COLO668 (cell line): ENCODE measurements around the gene FYB1.

Source experiments
- DNase-seq: peaks from one replicate; lab custom pipeline; 2025; ENCODE audit not compliant: unreplicated experiment; lab: John Stamatoyannopoulos, UW

The FYB1 gene

DNA sequence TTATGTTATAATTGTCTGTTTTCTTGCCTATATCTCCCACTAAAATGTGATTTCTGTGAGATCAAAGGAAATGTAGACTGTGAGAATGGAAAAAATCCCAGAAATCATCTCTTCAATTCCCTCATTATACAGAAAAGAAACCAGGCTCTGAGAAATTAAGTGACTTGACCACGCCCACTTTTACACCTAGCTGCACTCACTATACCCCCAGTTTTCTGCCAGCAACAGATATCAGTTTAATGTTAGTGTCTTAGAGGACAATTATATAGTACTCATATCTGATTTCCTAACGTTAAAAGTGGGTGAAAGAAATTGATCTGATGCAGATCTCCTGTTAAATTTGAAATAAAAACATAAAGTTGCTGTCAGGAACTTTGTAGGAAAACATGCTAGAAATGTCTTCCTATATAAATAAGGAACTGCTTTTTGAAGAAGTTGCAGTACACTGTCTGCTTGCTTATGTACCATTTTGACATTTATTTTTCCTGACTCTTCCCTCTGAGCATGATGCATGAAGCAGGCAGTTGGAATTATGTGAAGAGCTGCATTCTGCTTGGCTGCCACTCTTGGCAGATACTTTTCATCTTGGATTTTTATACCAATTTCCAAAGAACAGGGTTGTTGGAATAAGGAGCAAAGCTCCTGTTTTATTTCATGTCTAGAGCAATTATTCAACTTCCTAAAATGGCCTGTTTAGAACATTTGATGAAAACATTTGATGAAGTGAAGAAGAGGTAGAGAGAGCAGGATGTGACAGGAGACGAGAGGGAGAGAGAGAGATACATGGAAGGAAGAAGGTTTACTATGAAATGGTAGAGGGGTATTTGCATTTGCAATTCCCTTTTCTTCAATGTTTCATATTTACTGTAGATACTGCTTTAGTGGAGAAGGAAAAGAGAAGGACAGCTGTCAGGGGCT lies 87.9 kb downstream of the FYB1 start:
- DNase-seq = no peak

- DNase-seq = no peak
Observed at GRCh38 chr5:39130716-39131115, 88.6 kb downstream of the FYB1 start.

GRCh38 chr5:39121922-39122321 lies 97.4 kb downstream of the FYB1 start:
- DNase-seq = no peak

- DNase-seq = no peak
Observed at GRCh38 chr5:39121315-39121714, 98.0 kb downstream of the FYB1 start.

DNA sequence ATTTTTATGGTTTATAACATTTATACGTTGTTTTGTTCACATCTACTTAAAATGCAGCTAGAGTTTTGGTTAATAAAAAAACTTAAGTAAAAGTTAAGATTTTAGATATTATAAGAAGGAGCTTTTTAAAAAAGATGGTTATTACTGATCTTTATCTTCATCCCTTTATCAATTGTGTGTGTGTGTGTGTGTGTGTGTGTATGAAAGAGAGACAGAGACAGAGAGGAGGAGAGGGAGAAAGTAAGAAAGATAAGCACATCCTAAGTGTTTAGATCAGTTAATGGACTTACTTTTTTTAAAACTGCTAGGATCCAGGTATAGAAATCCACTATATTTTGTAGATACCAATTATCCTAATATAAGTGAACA lies 99.3 kb downstream of the FYB1 start:
- no peak for DNase-seq

DNA sequence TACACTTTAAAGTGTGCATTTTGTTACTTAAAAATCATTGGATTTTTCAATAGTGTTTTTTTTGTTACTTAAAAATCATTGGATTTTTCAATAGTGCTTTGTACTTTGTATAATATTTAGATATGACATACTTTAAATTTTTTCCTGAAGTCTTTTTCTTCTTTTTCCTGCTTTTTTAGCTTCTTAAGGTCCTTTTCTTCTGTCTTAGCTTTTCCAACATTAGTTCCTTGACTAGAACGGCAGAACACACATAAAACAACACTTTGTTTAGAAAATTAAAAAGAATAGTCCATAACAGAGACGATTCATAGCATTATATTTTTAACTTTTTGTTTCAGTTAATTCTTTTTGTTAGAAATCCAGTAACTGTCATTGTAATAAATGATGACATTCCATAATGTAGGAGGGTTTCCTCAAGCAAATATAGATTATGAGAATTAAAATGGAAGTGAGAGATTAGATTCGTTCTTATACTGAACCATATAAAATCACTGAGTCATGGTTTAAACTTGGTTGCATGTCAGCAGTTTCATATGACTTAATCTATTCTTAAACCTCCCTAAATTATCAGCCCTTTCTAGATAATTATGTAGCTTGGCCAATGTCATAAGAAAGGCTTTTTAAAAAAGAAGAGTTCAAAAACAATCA lies 99.8 kb downstream of the FYB1 start:
- no peak for DNase-seq

DNA sequence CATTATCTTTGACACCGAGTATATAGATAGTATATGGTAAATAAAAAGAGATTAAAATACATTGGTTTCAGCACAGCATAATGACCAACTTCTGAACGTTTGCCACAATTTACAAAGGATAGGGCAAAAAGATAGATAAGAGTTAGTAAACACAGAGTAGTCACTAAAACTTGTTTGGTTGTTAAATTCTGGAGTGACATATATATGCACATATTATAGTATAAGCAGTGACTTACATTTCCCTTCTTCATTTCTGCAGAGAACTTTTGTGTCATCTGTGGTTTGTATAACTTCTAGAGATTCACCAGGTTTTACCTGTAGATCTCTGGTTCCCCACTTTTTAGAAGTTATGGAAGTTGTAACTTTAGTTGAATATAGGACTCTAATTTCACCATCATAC lies 100.7 kb downstream of the FYB1 start:
- DNase-seq = no peak

- DNase-seq = no peak
Observed at GRCh38 chr5:39117401-39117800, 102.0 kb downstream of the FYB1 start.

DNA sequence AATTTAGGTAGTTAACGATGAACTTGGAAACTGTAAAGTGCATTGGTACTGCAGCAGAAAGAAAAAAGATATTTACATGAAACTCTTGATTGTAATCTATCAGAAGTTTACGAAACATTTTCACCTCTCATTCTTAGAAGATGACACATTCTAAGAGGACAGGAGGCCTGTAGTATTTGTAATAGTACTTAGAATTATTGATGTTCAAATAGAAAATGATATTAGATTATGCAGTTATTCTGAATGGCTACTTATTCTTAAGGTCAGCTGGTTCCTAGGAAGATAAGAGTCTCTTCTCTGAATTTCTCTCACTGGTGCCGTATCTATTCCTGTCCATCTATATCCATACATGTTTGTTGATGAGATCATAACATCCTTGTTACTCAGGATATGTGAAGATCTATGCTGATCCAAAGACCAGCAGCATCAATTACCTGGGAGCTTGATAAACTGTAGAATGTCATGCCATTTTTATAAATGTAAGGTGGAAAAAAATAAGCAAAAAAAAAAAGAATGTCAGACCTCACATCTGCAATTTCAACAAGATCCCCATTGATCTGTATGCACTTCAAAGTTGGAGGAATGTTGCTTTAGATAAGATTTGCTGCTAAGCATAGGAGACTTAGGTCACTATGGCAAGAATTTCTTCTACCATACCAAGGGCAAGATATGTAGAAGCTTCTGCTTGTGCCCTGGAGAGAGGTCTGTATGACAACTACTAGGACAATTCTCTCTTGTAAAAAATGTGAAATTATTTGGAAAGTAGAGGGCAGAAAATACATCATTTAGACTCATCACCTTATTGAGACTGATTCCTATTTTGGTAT lies 102.8 kb downstream of the FYB1 start:
- no peak for DNase-seq

GRCh38 chr5:39115644-39116343 lies 103.6 kb downstream of the FYB1 start:
- no peak for DNase-seq

GRCh38 chr5:39114155-39114554 lies 105.2 kb downstream of the FYB1 start:
- no peak for DNase-seq

DNA sequence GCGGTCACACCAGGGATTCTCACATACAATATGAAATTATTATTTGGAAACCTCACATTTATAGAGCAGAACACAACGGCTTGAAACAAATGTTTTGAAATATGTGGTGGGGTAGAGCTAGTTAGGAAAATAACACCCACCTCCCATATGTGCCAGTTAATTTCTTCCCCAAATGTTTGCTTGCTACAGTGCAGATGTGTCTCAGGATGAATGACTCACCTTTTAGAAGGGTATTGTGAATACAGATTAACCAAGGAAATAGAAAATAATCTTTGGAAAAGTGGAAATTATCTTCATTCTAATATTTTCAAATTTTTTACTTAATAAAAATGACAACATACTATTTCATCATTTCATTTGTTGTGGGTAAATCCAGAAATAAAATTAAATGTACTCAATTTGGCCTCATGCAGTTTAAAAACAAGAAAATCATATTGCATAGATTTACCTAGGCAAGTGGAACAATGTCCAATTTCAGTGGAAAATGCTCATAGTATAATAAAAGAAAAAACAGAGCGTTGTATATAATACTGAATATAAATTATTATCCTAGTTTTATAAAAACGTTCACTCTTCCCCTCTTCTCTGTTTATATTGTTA lies 105.9 kb downstream of the FYB1 start:
- DNase-seq = no peak

GRCh38 chr5:39109606-39110005 lies 109.8 kb downstream of the FYB1 start:
- no peak for DNase-seq

GRCh38 chr5:39108987-39109386 lies 110.4 kb downstream of the FYB1 start:
- no peak for DNase-seq

- no peak for DNase-seq
Observed at GRCh38 chr5:39107350-39107749, 112.0 kb downstream of the FYB1 start.

- no peak for DNase-seq
Observed at GRCh38 chr5:39106322-39106721, 113.0 kb downstream of the FYB1 start.

- DNase-seq = no peak
Observed at GRCh38 chr5:39104221-39104620, 115.1 kb downstream of the FYB1 start.

DNA sequence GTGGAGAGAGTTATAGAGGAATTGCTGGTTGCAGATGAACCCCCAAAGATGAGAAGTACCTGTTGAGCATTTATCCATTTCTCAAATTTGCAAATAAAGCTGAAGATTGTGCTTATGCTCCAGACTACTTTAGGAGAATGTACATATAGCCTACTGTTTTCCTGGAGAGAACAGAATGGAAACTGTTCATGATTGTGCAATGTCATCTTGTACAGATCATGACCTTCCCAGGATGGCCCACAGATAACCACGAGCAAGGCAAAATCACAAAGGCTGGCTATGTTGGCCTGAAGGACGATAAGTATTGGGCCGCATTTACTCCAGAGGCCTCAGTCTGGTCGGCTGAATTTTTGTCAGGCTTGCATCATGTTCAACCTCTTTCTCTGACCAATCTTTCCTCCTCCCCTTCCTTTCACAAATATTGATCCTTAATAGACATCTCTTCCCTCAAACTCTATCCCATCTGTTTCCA lies 116.6 kb downstream of the FYB1 start:
- DNase-seq = no peak

DNA sequence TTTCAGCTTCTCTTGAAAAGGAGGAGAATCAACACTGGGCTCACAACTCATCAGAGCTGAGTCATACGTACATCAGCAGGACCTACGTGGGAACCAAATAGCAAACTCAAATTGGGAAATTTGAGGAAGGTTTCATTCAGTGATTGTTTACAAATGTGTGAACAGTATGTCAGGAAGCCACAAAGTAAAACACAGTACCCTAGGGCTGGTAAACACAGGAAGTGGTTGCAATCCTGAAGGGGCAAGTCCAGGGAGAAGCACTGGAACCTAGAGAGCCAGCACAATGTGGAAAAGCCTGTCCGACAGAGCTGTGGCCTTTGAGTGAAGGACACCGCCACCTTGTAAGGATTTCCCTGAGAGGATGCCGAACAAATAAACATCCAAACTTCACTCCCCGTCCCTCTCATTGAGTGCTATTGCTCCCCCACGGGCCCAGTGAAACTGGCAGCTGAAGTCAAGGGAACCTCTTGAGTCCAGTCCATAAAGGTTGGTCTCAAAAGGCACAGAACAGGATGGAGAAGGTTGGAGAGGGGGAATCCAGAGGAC lies 118.4 kb downstream of the FYB1 start:
- DNase-seq = peak; percentile 53

DNA sequence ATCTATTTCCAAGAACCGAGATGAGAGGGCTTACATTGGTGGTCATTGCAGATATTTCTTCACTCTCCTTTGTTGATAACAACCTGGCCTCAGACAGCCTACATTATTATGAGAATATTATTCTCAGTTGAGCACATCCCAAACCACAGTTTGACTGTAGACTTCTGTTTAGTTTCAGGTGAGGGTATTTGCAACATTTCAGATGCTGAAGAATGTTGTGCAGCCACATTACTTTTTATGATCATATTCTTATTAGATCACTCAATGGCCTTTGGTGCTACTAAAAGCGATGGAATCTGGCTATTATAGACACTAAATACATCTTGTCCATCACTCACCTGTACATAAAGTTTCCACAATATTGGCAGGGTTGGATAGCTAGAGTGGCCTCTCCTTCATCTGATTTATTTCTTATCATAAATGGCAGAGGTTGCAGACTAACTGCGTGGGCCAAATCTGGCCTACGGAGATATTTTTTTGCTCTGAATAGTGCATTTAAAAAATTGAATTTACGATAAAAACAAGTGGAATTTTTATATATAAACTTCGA lies 119.0 kb downstream of the FYB1 start:
- DNase-seq = no peak
